ENCODE data around the gene CACNA2D2. TPM values are rescaled to one million over a fixed set of nuclear protein-coding genes. Genes with fewer than 3 reads are reported as not detected.

The CACNA2D2 gene
- total RNA-seq, 1 experiment from 2014 or later = 27.7 TPM

GRCh38 chr3:50531201-50531600 is 27.8 kb upstream of the CACNA2D2 start:
- no peak overlapping the region for H4K5ac ChIP-seq (ENCODE audit: insufficient read length, low read depth, low read length)
- no peaks in the 10 kb centered on the region for H3K4me1 ChIP-seq (ENCODE audit: insufficient read depth, low read length)
- H3K27ac ChIP-seq (ENCODE audit: insufficient read length, low read depth, low read length) = no peak overlapping the region
- Mint-ChIP-seq H3K36me3 (ENCODE audit: insufficient read depth in 1 of 3, low read depth in 3 of 3) (no peaks in the 10 kb centered on the region), H3K4me1 (peaks cover 41 to 43% of the 10 kb centered on the region in 2 experiments), H3K27ac (no peak overlapping the region), H3K27me3 (ENCODE audit: low read depth) (peaks cover 21% of the 10 kb centered on the region), H3K9me3 (no peaks in the 10 kb centered on the region; a peak in 1 of 5 replicates), H3K4me3 (no peak overlapping the region)
- no peak overlapping the region for H3K18ac ChIP-seq (ENCODE audit: insufficient read length, low read depth, low read length)
- no peak overlapping the region for H4K91ac ChIP-seq (ENCODE audit: insufficient read length, low read depth, low read length)
- H3K79me1 ChIP-seq (ENCODE audit: insufficient read depth, low read depth, low read length, poor library complexity, severe bottlenecking) = no peaks in the 10 kb centered on the region
- H3K23me2 ChIP-seq (ENCODE audit: insufficient read length, low read depth, low read length, poor library complexity, severe bottlenecking) = no peaks in the 10 kb centered on the region
- WGBS (ENCODE audit: extremely low coverage, insufficient read length, low lambda C conversion rate) = no CpG with 5 or more reads among the region's 4 CpGs
- no peak overlapping the region for H4K8ac ChIP-seq (replicated peaks; ENCODE audit: insufficient read length, low read depth, low read length)
- no peak overlapping the region for H2BK5ac ChIP-seq (ENCODE audit: insufficient read length, low read length)
- H3K9ac ChIP-seq (ENCODE audit: extremely low read depth, insufficient read length, low read length) = no peak overlapping the region
- H3T11ph ChIP-seq (ENCODE audit: low read length) = no peak overlapping the region
- H2BK20ac ChIP-seq (ENCODE audit: low read depth, low read length, poor library complexity, severe bottlenecking) = no peak overlapping the region
- no peak overlapping the region for H3K23ac ChIP-seq (ENCODE audit: insufficient read length, low read depth, low read length)
- H3K27me3 ChIP-seq (ENCODE audit: insufficient read depth, low read length) = peaks cover 3% of the 10 kb centered on the region; the same call in 1 of the 2 replicates
- no peak overlapping the region for H3K14ac ChIP-seq (ENCODE audit: insufficient read depth, low read length)
- no peak overlapping the region for H2BK15ac ChIP-seq (ENCODE audit: low read depth, low read length)
- H3K4ac ChIP-seq (ENCODE audit: low read depth, low read length) = no peak overlapping the region
- H4K20me1 ChIP-seq (ENCODE audit: control insufficient read depth, insufficient read depth, insufficient read length) = no peaks in the 10 kb centered on the region
- DNase-seq = no peak
- H3K79me2 ChIP-seq (ENCODE audit: insufficient read depth, low read length) = no peaks in the 10 kb centered on the region
- H3K4me2 ChIP-seq (ENCODE audit: insufficient read depth, insufficient read length, low read length) = no peak overlapping the region
- no peaks in the 10 kb centered on the region for H3K9me3 ChIP-seq (ENCODE audit: control insufficient read depth, low read depth, low read length)
- no peak overlapping the region for H3K56ac ChIP-seq (ENCODE audit: insufficient read length, low read depth, low read length)
- no peak overlapping the region for H2BK120ac ChIP-seq (ENCODE audit: low read depth, low read length, poor library complexity, severe bottlenecking)
- H2AFZ ChIP-seq (ENCODE audit: low read length) = no peak overlapping the region
- no peak overlapping the region for H2BK12ac ChIP-seq (ENCODE audit: insufficient read length, low read depth, low read length)
- TF ChIP-seq CTCF (conservative IDR thresholded peaks at IDR 0.05) = no peak
- H2AK5ac ChIP-seq (ENCODE audit: insufficient read length, low read length) = no peak overlapping the region
